Suprapubic skin (tissue), 4 donors: ENCODE data around the gene GAPVD1.

Experiments
- CTCF ChIP-seq, 2 donors: fragments of 200-600 bp in 1 of 2; fragments of 450-650 bp in 1 of 2; sonication (generic) in 1 of 2; IDR thresholded peaks; one replicate each; pipeline ENCODE4 v1.5.1; 2016 to 2019; ENCODE audit warnings: antibody characterized with exemption in 2 of 2, mild to moderate bottlenecking in 1 of 2, moderate library complexity in 1 of 2
- EP300 ChIP-seq: sonication (generic); formaldehyde crosslinking; IDR thresholded peaks from one replicate; pipeline ENCODE4 v1.6.1; 2017; ENCODE audit warnings: antibody characterized with exemption
- POLR2AphosphoS5 ChIP-seq, 3 donors: sonication (generic); formaldehyde crosslinking; IDR thresholded peaks; one replicate each; pipeline ENCODE4 v1.6.1; 2017; ENCODE audit warnings: antibody characterized with exemption in 3 of 3

- TF ChIP-seq CTCF (IDR thresholded peaks at IDR 0.05) (no peak), EP300 (no peak), POLR2AphosphoS5 (IDR thresholded peaks at IDR 0.05) (no peak)
Observed at GRCh38 chr9:125246261-125246667, 15.4 kb upstream of the GAPVD1 start.
